K562 (cell line): ENCODE data around the gene ORMDL3. TPM values are rescaled to one million over a fixed set of nuclear protein-coding genes. Genes with fewer than 3 reads are reported as not detected.

Source experiments
- ESRRB ChIP-seq: fragments of 250-450 bp; sonication (Bioruptor Pico); IDR thresholded peaks from 2 replicates; pipeline ENCODE4 v1.5.0; 2020; ENCODE audit warnings: mild to moderate bottlenecking, moderate library complexity, borderline replicate concordance
- NCOR1 ChIP-seq: fragments of 450-650 bp; IDR thresholded peaks from 2 replicates; pipeline ENCODE4 v1.6.1; 2016; ENCODE audit warnings: mild to moderate bottlenecking, moderate library complexity
- NONO ChIP-seq, 2 experiments: fragments of 200-400 bp in 1 of 2; fragments of 450-650 bp in 1 of 2; formaldehyde crosslinking in 1 of 2; IDR thresholded peaks; 2 replicates each; pipeline ENCODE4 v1.6.1; 2017; ENCODE audit warnings: low read depth in 2 of 2, mild to moderate bottlenecking in 2 of 2, moderate library complexity in 2 of 2, low read length in 1 of 2
- REST ChIP-seq, 2 experiments: fragments of 450-650 bp; formaldehyde crosslinking in 1 of 2; IDR thresholded peaks; 2 replicates each; pipeline versions ENCODE4 v1.4.0 to v1.6.1; 2014 to 2020; ENCODE audit warnings: mild to moderate bottlenecking in 2 of 2, borderline replicate concordance in 1 of 2, low read depth in 1 of 2
- ZNF699 ChIP-seq: fragments of 250-450 bp; sonication (Bioruptor Pico); IDR thresholded peaks from 2 replicates; pipeline ENCODE4 v1.8.0; 2021; ENCODE audit warnings: mild to moderate bottlenecking, moderate library complexity; ENCODE audit not compliant: insufficient replicate concordance
- polyA plus RNA-seq, 8 experiments: library from polyadenylated mRNA; depleted of rRNA in 4 of 8; stranded (reverse) in 5 of 8; unstranded in 3 of 8; fragments of >200 nt; fragmentation: Nextera tagmentation in 2 of 8; fragmentation: Illumina TruSeq in 1 of 8; extraction: Ambion mirVana in 2 of 8; extraction: Trizol in 1 of 8; gene quantifications; 2 replicates each; pipeline versions ENCODE4 v1.2.1 to v1.2.3, GENCODE V29; 2011 to 2014; ENCODE audit warnings: inconsistent platforms in 1 of 8, missing spikeins in 1 of 8
- total RNA-seq, 7 experiments: library from RNA; depleted of rRNA in 6 of 7; stranded (reverse); fragments of >200 nt in 6 of 7; fragmentation: Illumina TruSeq in 2 of 7; extraction: Trizol in 2 of 7; gene quantifications; 2 replicates each; pipeline versions ENCODE4 v1.2.1 to v1.2.3, GENCODE V29; 2011 to 2021; ENCODE audit warnings: low replicate concordance in 1 of 7

ORMDL3 gene
- total and polyA plus RNA-seq, 9 of the 15 experiments (the other 6 are each of a cell fraction or from before 2014, with no cell fraction given) = 2.7 to 57.4 (median 27.1) TPM

GRCh38 chr17:39937447-39937846 lies 10.0 kb upstream of the ORMDL3 start (continued):
- TF ChIP-seq ESRRB (CRISPR knock-in tag) (no peak), NONO (IDR thresholded peaks at IDR 0.05; ENCODE audit: low read depth in 2 of 2, low read length in 1 of 2) (no peak), REST (IDR thresholded peaks at IDR 0.05; ENCODE audit: borderline replicate concordance) (no peak), REST (CRISPR knock-in tag; IDR thresholded peaks at IDR 0.05; ENCODE audit: low read depth) (no peak), ZNF699 (CRISPR knock-in tag) (no peak), NCOR1 (no peak)
